HG03095 (cell line): ENCODE results near the gene REEP1.

ENCODE experiments used
- ATAC-seq: cut with Tn5 transposase; IDR thresholded peaks from one replicate; pipeline ENCODE4 v1.9.1; 2021; ENCODE audit warnings: moderate library complexity; ENCODE audit not compliant: unreplicated experiment

REEP1 gene

GRCh38 chr2:86284987-86285386, 52.4 kb downstream of the REEP1 start:
- no peak for ATAC-seq

DNA sequence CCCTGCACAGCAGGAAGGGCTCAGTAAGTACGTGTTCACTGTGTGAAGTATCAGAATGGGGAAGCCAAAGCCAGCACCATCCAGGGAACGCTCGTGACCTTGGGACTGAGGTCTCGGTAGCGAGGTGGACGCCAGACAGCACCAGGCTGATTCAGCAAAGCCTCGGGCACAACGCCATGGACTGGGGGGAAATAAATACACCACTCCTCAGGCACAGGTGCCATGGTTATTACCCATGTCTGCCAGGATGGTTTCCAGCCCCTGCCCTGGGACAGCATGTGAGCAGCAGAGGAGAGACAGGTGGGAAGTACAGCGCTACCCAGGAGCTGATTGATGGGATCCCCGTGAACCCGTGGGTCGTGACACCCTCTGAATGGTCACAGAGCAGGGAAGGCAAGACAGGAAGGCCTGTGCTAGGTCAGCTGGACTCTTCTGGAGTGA, 53.0 kb downstream of the REEP1 start:
- no peak for ATAC-seq

- ATAC-seq = no peak
These were observed 53.9 kb downstream of the REEP1 start for GRCh38 chr2:86283411-86284030.

DNA sequence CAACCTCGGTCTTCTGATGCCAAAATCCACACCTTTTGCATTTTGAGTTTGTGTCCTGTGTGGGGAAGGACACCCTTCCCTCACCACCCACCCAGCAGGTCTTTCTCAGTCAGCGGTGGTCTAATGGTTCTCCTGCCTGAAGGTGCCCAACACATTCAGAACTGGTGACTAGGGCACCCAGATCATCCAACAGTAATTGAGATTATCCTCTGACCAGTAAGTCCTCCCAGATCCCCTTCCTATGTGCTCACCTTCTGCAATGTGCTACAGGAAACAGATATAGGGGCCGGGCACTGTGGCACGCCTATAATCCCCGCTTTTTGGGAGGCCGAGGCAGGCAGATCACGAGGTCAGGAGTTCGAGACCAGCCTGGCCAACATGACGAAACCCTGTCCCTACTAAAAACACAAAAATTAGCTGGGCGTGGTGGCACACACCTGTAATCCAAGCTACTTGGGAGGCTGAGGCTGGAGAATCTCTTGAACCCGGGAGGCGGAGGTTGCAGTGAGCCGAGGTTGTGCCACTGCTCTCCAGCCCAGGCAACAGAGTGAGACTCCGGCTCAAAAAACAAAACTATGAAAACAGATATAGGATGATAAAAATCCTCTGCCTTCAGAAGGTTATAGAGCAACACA, 56.2 kb downstream of the REEP1 start:
- ATAC-seq = no peak

- no peak for ATAC-seq
These were observed 57.2 kb downstream of the REEP1 start for GRCh38 chr2:86280191-86280667.

GRCh38 chr2:86275962-86276361, 61.5 kb downstream of the REEP1 start:
- no peak for ATAC-seq

- ATAC-seq = no peak
These were observed 62.0 kb downstream of the REEP1 start for GRCh38 chr2:86275384-86275799.

GRCh38 chr2:86274918-86275275, 62.5 kb downstream of the REEP1 start:
- ATAC-seq = peak; percentile 55

- peak; percentile 62 for ATAC-seq
These were observed 63.0 kb downstream of the REEP1 start for GRCh38 chr2:86274265-86274917.

- ATAC-seq = no peak
These were observed 65.3 kb downstream of the REEP1 start for GRCh38 chr2:86272111-86272510.

GRCh38 chr2:86271248-86271647, 66.2 kb downstream of the REEP1 start:
- ATAC-seq = no peak

GRCh38 chr2:86263956-86264355, 73.5 kb downstream of the REEP1 start:
- ATAC-seq = no peak

GRCh38 chr2:86260978-86261377, 76.4 kb downstream of the REEP1 start:
- ATAC-seq = no peak

GRCh38 chr2:86258106-86258505, 79.3 kb downstream of the REEP1 start:
- no peak for ATAC-seq

DNA sequence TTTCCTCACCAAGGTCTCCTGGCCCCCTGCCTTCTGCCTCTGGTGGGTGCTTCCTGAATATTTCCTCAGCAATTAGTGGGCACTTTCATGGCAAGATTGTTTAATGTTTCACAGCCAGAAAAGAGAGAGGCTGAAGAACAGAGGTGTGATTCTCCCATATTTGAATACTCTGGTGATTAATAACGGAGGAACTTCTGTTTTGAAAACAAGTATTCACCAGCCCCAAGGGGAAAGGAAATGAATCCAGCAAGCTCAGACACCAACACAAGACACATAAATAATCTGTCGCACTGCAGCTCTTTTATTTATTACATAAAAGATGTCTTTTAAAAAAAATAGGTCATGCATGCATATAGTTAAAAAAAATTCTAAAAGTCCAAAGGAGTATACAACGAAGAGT, 80.4 kb downstream of the REEP1 start:
- no peak for ATAC-seq

GRCh38 chr2:86256300-86256699, 81.1 kb downstream of the REEP1 start:
- no peak for ATAC-seq

DNA sequence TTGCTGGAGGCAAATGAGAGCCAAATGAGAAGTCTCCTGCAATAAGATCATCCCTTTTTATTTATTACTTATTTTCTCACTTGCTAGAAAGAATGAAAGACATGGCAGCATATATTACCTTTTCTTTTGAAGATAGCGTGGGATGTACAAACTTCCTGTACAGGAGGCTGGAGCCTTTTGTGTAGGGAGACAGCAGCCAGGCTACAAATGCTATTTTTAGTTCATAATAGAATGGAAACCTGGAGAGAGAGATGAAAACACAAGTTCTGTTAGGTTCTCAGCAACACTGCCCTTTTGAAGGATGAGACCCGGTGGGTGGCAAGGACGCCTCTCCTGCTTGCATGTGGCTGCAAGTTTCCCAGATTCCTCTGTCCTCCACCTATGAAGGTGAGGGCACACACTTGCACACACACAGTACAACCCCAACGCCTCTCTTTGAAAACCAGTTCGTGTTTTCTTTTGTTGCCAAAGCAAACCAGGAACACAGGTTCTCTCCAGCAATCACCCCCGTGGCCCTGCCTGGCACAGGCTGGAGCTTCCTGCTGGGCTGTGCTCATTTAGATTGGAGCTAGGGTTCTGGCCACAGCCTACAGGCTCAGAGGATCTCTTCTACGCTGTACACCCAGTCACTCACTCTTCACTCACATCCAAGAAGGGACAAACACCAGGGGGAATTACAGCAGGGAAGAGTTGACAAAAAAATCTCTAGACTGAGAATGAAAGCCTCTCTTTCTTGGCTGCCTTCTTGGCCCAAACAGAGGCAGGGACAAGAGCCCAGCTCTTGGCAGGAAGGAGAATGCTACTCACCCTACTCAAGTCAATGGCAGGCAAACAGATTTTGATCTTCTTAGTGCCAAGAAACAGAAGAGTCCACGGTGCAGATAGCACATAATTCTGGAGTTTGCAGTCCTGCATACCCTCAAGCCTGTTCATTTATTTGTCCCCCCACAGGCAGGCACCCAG, 82.6 kb downstream of the REEP1 start:
- no peak for ATAC-seq

DNA sequence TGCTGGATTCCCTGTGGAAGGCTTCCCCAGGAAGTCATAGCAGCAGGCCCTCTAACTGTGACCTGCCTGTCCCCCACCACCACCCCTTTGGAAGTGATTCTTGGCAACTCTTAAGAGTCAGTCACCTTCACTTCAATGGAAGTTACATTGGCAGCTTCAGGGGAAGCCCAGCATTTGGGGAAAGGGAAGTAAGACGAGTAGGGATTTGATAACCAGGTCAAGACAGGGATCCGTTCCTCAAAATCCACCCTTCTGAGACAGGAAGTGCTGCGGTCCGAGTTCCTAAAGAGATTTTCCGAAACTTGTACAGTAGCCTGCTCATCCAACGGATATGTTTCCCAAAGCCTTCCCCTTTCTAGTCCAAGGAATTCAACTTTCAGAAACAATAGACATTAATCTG, 84.0 kb downstream of the REEP1 start:
- ATAC-seq = no peak

DNA sequence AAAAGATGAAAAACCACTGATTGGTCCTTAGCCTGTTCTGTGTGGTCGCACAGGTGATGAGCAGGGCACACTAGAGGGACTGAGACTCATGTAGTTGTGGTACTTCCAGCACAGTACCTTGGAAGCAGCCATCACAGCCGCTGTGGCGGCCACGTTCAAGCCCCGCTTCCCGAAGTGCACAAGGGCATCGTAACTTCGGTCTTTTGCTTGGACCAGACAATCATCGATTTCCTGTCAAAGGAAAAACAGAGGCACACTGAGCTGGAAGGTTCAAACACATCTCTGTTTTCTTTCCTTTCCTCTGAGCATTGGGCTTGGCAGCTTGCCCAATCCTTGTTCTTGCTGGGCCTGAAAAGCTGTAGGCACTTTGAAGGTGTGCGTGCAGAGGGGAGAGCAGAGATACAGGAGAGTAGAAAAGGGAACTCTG, 85.6 kb downstream of the REEP1 start:
- no peak for ATAC-seq

DNA sequence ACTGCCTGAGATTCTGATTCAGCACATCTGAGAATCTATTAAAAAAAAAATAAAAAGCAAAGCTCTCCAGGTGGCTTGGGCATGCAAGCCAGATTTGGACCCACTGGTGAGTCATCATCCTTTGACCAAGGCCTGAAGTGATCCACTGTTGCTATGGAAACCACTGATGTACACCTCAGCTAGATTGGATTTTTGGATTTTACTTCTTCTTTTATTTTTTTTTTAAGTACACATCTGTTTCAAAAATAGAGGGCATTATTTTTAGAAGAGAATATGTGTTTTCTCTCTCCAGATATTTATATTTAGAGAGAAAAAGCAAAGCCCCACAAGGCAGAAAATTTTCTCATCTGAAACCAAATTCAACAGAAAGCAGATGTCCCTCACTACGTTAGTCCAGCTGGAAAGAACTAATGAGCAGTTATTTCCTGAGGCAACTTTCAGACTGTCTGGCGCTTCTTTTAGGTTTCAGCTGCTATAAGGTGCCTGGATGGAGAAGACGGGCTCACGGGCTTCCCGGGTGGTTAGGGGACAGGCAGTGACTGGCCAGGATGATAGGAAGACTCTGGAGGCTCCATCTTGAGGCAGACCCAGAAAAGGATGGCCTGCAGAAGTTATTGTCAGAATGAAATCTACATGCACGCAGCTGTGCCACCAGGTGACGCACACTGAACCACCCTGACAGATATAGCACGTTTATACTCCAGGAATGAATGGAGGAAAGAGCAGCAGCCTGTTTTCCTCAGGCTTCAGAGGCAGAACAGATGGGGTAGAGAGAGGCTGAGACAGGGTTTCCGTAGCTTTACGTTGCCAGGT, 87.6 kb downstream of the REEP1 start:
- peak; percentile 56 for ATAC-seq
